GM21447 (cell line): Measurements from ENCODE around the gene FBXL17.

Experiments used
- ATAC-seq: cut with Tn5 transposase; IDR thresholded peaks from one replicate; pipeline ENCODE4 v1.9.1; 2021; ENCODE audit not compliant: unreplicated experiment

FBXL17 gene

GRCh38 chr5:108375768-108376167, 6.1 kb downstream of the FBXL17 start:
- no peak for ATAC-seq

- no peak for ATAC-seq
These were observed 8.5 kb downstream of the FBXL17 start for GRCh38 chr5:108373426-108373825.

GRCh38 chr5:108372369-108372768, 9.5 kb downstream of the FBXL17 start:
- ATAC-seq: no peak

GRCh38 chr5:108371263-108371662, 10.6 kb downstream of the FBXL17 start:
- ATAC-seq: no peak

- ATAC-seq: no peak
These were observed 12.7 kb downstream of the FBXL17 start for GRCh38 chr5:108369167-108369566.

- no peak for ATAC-seq
These were observed 14.1 kb downstream of the FBXL17 start for GRCh38 chr5:108367679-108368334.

- ATAC-seq: no peak
These were observed 15.4 kb downstream of the FBXL17 start for GRCh38 chr5:108366500-108366899.

GRCh38 chr5:108361771-108362170, 20.1 kb downstream of the FBXL17 start:
- ATAC-seq: no peak

- no peak for ATAC-seq
These were observed 20.7 kb downstream of the FBXL17 start for GRCh38 chr5:108361239-108361638.

GRCh38 chr5:108360280-108360679, 21.6 kb downstream of the FBXL17 start:
- ATAC-seq: no peak

GRCh38 chr5:108356286-108356685, 25.6 kb downstream of the FBXL17 start:
- ATAC-seq: no peak

GRCh38 chr5:108353087-108353486, 28.8 kb downstream of the FBXL17 start:
- ATAC-seq: no peak

GRCh38 chr5:108345541-108346171, 36.2 kb downstream of the FBXL17 start:
- ATAC-seq: no peak

GRCh38 chr5:108344103-108344822, 37.6 kb downstream of the FBXL17 start:
- ATAC-seq: no peak

- no peak for ATAC-seq
These were observed 40.0 kb downstream of the FBXL17 start for GRCh38 chr5:108341866-108342265.

GRCh38 chr5:108340131-108340530, 41.8 kb downstream of the FBXL17 start:
- no peak for ATAC-seq

GRCh38 chr5:108339220-108339619, 42.7 kb downstream of the FBXL17 start:
- ATAC-seq: no peak

GRCh38 chr5:108334225-108334624, 47.7 kb downstream of the FBXL17 start:
- ATAC-seq: no peak

GRCh38 chr5:108326982-108327381, 54.9 kb downstream of the FBXL17 start:
- ATAC-seq: no peak

- no peak for ATAC-seq
These were observed 57.0 kb downstream of the FBXL17 start for GRCh38 chr5:108324886-108325285.

- no peak for ATAC-seq
These were observed 60.6 kb downstream of the FBXL17 start for GRCh38 chr5:108321341-108321740.

GRCh38 chr5:108320231-108320630, 61.7 kb downstream of the FBXL17 start:
- ATAC-seq: no peak
